ENCODE data around the gene BEST4.
A peak's percentile ranks its signal among the peaks of the same experiment; 100 is the strongest.
"Not testable (repeated sequence)": the region's sequence is repeated elsewhere in the genome, so short reads cannot be mapped to it uniquely, and the experiment has no call there.

Gene BEST4

DNA sequence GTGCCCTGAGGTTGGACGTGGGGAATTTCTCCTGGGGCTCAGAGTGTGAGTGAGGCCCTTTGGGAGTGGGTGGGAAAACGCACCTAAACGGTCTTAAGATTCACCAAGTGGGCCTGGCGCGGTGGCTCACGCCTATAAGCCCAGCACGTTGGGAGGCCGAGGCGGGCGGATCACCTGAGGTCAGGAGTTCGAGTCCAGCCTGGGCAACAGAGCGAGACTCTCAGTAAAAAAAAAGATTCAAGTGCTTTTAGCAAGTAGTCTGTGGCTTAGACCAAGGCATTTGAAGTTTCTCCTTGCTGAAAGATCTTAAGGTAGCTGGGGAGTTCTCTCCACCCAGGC is 11.3 kb downstream of the BEST4 start:
- no peak for DNase-seq

- no peak for DNase-seq
Measured at GRCh38 chr1:44775930-44776729, 11.8 kb downstream of the BEST4 start.

- peak; percentile 93 for DNase-seq
Measured at GRCh38 chr1:44775078-44775929, 12.7 kb downstream of the BEST4 start, which contains the start of gene RPS8. RPS8 (plus strand) TSS chr1:44775540; CDS start chr1:44775597, 57 bp downstream.

DNA sequence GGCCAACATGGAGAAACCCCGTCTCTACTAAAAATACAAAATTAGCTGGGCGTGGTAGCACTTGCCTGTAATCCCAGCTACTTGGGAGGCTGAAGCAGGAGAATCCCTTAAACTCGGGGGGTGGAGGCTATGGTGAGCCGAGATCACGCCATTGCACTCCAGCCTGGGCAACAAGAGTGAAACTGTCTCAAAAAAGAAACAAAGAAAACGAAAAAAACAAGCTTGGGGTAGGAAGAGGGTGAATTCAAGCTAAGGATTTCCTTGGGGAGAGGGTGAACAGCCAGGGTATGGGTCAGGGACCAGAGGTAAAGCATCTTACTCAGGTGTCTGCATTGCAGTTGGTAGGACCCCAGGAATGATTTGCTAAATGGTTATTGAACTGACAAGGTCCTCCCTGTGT is 21.5 kb downstream of the BEST4 start:
- not testable (repeated sequence) for DNase-seq

DNA sequence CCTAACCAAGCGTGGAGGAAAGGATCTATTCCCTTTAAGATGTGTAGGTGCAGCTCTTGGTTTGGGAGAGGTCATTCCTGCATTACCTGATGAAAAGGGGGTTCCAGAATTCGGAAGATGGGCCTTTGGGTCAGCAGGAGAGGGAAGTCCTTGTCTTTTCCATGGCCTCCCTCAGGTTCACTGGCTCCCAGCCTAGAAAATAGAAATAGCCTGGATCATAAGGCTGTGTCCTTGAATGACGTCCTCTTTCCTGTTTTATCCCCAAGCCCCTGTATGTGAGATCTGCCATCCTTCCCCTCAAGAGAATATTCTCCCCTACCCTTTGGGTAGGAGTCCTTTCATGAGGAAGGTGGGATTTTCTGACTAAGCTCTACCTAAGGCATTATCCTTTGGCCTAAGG is 27.1 kb downstream of the BEST4 start:
- no peak for DNase-seq

GRCh38 chr1:44759077-44759476 is 28.9 kb downstream of the BEST4 start:
- DNase-seq, result no peak

DNA sequence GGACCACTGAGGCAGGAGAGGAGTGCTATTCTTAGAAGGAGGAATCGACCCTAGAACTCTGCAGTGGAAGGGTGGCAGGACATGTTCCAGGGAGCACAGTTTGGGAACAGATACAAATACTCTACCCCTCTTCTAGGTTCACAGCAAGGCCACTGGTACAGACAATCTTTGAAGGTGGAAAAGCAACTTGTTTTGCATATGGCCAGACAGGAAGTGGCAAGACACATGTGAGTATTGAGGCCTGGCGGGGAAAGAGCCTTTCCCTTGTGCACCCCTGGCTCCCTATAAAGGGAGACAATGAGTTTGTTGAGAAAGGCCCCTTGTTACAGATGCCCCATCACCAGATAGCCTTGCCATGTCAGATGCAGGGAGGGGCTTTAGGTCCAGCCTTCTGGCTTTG is 30.6 kb downstream of the BEST4 start:
- no peak for DNase-seq

DNA sequence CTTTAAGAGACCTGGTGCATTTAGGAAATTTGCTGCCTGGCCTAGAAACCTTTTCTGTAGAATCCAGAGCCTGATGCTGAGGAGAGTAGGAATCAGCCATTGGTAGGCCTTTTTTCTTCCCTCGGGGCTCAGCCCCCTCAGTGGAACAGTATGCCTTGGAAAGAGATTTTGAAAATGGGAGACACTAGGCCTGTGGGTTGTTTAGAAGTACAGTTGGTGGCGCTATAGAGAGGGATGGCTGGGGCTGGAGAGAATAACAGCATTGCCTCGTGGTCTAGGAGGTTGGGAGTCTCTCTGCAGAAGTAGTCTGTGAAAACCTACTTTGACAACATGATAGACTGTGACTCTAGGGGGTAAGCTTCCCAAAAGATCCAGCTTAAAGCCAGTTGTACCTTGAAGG is 40.1 kb downstream of the BEST4 start:
- DNase-seq, result no peak

DNA sequence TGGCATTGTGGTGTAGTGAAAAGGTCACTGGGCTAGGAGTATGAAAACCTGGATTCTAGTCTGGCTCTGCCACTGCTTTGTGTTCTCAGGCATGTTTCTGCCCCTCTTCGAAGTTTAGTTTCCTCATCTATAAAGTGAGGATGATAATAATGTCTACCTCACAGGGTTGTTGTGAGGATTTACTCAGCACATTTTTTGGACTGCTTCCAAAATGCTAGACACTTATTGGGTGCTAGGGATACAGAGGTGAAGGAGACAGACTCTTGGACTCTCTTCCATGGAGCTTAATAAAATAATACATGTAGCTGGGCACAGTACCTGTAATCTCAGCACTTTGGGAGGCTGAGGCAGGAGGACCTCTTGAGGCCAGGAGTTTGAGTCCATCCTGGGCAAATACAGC is 44.8 kb downstream of the BEST4 start:
- DNase-seq, result no peak

GRCh38 chr1:44740179-44740617 is 47.8 kb downstream of the BEST4 start:
- no peak for DNase-seq

GRCh38 chr1:44739307-44740178 is 48.4 kb downstream of the BEST4 start, which contains the start of gene KIF2C:
KIF2C (plus strand) TSS chr1:44739837; CDS start chr1:44739933, 96 bp downstream.
- DNase-seq, result peak; percentile 98

GRCh38 chr1:44738953-44739306 is 49.0 kb downstream of the BEST4 start:
- not testable (repeated sequence) for DNase-seq

- DNase-seq, result no peak
Measured at GRCh38 chr1:44735992-44736391, 52.0 kb downstream of the BEST4 start.

DNA sequence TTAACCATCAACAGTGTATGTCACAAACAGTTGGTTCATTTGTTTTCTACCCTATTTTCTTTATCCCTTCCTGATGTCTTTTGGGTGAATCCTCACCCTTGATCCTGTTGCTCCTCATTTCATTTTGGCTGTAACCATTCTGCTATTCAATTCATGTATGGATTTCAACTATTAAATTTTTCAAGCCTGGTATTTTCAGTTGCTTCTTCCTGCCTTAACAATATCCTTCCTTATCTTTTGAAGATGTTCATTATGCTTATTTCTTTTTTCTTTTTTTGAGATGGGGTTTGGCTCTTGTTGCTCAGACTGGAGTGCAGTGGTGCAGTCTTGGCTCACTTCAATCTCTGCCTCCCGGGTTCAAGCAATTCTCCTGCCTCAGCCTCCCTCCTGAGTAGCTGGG is 54.2 kb downstream of the BEST4 start:
- no peak for DNase-seq
